Measurements from ENCODE around the gene ALPK1. TPM values are rescaled to one million over a fixed set of nuclear protein-coding genes. Genes with fewer than 3 reads are reported as not detected.
A peak's percentile ranks its signal among the peaks of the same experiment; 100 is the strongest.
"Not testable (repeated sequence)": the region's sequence is repeated elsewhere in the genome, so short reads cannot be mapped to it uniquely, and the experiment has no call there.

Gene ALPK1
- total RNA-seq, 1 donor from 2014 or later: 5.5 TPM

DNA sequence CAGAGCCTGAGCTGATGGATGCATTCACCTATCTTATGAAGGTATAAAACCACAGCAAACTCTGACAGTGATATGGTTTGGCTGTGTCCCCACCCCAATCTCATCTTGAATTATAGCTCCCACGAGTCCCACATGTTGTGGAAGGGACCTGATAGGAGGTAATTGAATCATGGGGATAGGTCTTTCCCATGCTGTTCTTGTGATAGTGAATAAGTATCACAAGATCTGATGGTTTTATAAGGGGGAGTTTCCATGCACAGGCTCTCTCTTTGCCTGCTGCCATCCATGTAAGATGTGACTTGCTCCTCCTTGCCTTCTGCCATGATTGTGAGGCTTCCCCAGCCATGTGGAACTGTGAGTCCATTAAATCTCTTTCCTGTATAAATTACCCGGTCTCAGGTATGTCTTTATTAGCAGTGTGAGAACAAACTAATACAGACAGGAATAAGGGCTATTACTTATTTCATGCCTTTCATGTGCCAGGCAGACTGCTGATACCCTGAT is 15.2 kb upstream of the ALPK1 start:
- intact Hi-C loops (cut with DNase I); ATAC-seq; DNase-seq (ENCODE audit: missing footprints): not testable (repeated sequence)

DNA sequence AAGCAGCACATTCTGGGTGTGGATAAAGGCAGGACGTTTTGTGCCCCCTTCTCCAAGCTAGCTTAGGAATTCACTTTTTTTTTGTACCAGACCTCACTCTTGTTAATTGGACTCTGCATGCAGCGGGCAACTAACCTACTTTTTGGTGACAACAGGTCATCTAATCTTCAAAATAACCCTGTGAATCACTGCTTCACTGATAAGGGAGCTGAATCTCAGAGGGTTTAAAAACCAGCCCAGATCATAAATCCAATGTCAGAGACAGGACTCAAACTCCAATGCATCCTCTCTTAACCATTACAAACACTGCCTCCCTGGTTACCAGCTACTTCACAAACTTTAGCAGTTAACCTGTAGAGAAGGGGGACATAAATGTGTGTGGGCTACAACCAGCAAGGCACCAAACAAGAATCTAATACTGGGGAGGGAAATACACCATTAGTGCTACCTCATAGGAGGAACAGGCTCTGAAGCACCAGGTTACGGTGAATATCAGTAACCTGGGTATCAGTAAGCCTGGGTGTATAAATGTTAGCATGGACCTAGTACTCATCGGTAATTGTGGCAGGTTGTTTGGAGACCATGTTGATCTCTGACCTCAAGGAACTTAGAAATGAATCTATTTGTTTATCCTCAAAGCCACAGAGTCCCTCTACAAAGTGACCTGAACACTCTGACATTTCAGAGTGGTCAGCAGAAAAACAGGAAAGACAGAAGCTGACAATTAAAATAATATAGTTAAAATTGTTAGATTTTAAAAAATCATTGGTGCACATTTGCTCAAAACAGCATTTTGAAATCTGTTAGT is 14.1 kb upstream of the ALPK1 start:
- DNase-seq (ENCODE audit: missing footprints) (no peak), ATAC-seq (no peak)
- intact Hi-C loops (cut with DNase I): no loop called here

DNA sequence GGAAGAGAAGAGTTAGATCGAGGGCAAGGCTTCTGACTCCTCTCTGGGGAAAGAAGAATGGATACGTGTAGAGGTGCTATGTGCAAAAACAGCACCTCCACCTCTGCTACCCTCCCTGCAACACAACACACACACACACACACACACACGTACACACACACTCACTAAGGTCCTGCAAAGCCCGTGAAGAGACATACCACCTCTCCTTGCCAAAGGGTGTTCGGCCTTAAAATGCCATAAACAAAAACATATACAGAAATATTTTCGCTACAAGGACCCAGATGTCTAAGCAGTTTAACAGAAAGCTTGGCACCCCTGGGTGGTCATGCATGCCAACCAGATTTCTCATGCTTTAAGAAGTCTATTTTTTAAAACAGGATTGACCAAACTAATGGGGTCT is 13.0 kb upstream of the ALPK1 start:
- ATAC-seq (no peak), DNase-seq (ENCODE audit: missing footprints) (no peak)
- intact Hi-C loops (cut with DNase I): no loop called here

DNA sequence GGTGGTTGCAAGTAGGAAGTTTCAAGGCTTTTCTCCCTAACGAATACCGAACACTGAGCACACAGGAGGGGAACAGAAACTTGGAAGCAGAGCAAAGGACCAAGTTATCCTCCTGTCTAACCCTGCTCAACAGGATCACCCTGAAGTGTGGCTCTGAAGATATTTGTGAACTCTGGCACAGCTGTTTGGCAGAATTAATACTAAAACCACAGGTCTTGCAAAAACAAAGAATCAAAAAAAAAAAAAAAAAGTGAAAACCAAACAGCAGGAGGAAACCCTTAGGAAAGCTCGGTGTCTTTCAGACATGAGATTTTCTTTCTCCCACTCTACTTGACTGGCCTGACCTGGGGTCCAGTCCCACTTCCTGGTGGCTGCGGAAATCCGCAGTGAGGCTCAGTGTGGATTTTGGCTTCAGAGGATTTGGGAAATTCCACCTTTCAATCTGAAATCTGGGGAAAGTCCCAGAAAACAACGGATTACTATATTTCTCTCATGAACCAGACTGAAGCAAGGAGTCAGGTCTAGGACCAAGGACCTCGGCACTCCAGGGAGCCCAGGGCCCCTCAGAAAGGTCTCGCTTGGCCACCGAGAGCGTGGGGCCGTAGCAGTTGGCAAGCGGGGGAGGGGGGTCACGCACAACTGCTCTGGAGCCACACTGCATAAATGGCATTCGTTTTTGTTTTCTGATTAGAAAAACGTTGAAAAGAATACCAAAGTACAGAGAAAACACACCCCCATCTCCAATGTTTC is 12.3 kb upstream of the ALPK1 start:
- intact Hi-C loops (cut with DNase I): loop anchor here (5.0 kb wide), 1 partner anchor 53 kb away; the partner anchor contains the start of gene AP1AR
- DNase-seq (ENCODE audit: missing footprints) (no peak), ATAC-seq (peak; percentile 49)

DNA sequence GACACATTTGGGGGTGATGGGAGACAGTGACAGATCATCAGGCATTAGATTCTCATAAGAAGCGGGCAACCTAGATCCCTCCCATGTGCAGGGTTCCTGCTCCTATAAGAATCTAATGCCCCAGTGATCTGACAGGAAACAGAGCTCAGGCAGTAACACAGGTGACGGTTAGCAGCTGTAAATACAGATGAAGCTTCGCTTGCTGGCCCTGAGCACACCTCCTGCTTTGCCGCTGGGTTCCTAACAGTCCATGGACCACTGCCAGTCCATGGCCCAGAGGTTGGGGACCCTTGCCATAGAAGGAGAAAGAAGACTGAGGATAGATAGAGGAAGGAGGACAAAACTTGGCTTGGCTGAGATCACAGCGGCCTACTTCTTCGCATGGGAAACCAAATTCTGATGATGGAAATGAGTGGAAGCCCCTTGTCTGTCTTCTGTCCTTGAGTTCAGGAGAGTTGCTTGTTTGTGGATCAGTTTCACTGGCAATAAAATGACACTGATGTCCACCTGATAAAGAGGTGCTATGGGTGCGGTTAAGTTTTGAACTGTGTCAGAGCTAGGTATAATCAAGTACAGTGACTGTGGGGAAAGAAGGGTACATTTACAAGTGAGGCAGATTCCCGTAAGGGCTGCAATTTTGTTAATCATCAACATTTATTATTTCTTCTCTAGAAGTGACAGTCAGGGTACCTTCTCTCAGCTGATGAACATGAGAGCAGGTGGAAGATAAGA is 9.7 kb upstream of the ALPK1 start:
- no peak for ATAC-seq
- intact Hi-C loops (cut with DNase I): loop anchor here (5.0 kb wide), 1 partner anchor 55 kb away; the partner anchor contains the start of gene AP1AR
- DNase-seq (ENCODE audit: missing footprints): no peak

DNA sequence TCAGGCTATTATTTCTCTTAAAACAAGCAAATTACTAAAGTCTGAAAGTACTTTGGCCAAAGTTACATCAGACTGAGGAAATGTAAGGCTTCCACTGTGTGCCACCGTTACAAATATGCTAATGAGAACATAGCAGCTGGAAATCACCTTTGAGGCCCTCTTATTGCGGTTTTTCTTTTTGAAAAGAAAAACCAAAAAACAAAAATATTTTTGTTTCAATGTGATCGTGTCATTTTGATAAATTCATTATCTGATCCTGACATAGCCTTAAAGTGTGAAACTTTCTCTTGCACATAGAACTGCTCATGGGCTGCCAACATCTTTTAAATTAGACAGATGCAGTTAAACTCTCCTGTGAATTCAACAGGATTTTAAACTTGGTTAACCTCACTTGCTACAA is 8.7 kb upstream of the ALPK1 start:
- intact Hi-C loops (cut with DNase I): loop anchor here (5.0 kb wide), 1 partner anchor 56 kb away; the partner anchor contains the start of gene AP1AR

DNA sequence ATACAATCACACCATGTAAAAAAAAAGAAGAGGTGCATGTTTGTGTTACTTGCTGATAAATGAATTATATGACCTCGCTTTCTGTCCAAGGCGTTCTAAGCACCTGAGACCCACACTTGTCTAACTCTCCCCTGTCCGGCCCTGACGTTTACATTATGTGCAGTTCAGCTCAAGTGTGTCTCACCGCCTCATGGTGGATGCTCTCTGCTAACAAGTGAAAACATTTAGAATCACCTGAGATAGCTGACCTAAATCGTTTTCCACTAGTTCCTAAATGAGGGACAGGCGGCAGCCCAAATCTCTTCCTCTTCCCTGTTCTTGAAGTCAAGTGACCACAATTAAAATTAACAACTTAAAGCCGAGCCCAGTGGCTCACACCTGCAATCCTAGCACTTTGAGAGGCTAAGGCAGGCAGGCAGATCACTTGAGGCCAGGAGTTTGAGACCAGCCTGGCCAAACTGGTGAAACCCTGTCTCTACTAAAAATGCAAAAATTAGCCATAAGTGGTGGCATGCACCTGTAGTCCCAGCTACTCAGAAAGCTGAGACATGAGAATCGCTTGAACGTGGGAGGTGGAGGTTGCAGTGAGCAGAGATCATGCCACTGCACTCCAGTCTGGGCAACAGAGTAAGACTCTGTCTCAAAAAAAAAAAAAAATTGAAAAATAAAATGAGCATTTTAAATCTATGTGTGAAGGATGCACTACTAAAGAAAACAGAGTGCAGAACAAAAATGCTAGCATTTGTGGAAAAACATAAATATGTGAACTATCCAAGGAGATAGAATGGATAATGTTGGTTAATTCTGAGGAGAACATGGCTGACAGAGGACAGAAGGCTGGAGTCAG is 7.5 kb upstream of the ALPK1 start:
- ATAC-seq (no peak), DNase-seq (ENCODE audit: missing footprints) (no peak)
- intact Hi-C loops (cut with DNase I): loop anchor here (5.0 kb wide), 1 partner anchor 57 kb away; the partner anchor contains the start of gene AP1AR

More for the DNA sequence above, 8.7 kb upstream of the ALPK1 start:
- no peak for DNase-seq (ENCODE audit: missing footprints)
- no peak for ATAC-seq

DNA sequence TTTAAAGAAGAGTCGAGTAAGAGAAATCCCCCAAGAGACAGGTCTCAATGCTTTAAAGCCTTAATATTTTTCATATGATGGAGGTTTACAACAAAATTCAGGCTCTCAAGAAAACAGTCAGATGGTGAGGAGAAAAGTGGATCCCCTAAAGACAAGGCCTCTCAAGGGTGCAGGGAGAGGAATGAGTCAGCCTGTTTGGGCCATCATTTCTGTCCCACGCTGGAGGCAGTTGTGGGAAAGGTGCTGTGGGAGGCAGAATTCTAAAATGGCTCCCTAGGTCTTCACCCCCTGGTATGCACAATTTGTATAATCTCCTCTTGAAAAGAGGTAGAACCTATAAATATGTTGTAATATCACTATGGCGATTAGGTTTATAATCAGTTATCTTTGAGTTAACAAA is 6.8 kb upstream of the ALPK1 start:
- intact Hi-C loops (cut with DNase I): no loop called here
- DNase-seq (ENCODE audit: missing footprints) (no peak), ATAC-seq (no peak)

DNA sequence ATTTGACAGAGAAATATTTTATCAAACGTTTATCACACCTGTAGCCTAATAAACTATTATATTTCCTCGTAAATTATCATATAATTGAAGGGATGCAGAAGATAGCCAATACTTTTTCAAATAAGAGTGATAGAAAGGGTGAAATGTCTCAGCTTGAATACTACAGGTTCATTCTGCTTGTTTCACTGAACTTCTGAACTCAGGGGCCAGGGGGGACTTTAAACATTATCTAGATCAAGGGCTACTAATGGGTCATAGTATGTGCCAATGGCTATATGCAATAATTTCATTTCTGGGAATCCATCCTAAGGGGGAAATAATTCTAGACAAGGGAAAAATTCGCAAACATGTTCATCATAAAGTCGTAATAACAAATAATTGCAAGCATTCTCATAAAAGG is 2.6 kb downstream of the ALPK1 start:
- ATAC-seq: no peak
- intact Hi-C loops (cut with DNase I): no loop called here
- DNase-seq (ENCODE audit: missing footprints): no peak

DNA sequence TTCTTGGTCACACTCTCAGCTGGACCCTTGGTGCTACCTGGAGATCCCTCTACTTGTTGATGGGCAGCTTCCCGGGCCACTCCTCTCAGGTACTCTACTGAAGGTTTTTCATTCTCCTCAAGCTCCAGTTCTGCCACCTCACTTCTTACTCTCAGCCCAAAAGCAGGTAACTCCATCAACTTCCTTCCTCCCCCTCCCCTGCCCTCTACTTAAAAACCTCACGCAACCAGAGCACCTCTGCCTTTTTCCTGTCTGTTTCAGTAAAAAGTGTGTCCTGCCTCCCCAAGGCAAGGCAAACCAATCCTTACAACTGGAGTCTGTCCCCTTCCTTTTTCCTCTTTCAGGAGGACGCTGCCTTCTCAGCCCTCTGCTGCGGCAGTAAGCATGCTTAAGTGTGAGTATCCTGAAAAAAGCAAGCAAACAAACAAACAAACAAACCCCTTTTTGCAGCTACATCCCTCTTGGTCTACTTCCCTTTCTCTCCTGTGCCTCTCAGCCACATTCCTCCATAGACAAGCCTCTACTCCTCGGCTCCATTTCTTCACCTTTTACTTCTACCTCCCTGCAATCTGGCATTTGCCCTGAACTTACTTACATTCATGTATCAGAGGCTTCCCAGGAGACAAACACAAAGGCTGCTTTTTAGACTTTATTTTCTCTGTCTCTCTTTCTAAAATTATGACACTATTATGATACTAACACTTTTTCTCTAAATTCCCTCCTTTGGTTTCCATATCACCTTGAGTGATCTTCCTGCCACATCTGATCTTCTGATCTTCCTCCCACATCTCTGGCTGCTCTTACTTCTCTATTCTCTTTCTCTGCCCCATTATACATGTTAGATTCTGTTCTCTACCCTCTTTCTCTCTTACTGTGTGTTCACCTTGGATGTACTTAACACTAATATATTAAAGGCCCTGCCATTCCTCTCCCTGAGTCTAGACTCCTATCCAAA is 5.4 kb downstream of the ALPK1 start:
- ATAC-seq: no peak
- intact Hi-C loops (cut with DNase I): no loop called here
- no peak for DNase-seq (ENCODE audit: missing footprints)

DNA sequence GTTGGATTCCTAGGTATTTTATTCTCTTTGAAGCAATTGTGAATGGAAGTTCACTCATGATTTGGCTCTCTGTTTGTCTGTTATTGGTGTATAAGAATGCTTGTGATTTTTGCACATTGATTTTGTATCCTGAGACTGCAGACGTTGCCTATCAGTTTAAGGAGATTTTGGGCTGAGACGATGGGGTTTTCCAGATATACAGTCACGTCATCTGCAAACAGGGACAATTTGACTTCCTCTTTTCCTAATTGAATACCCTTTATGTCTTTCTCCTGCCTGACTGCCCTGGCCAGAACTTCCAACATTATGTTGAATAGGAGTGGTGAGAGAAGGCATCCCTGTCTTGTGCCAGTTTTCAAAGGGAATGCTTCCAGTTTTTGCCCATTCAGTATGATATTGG is 8.3 kb downstream of the ALPK1 start:
- DNase-seq (ENCODE audit: missing footprints); intact Hi-C loops (cut with DNase I); ATAC-seq: not testable (repeated sequence)

DNA sequence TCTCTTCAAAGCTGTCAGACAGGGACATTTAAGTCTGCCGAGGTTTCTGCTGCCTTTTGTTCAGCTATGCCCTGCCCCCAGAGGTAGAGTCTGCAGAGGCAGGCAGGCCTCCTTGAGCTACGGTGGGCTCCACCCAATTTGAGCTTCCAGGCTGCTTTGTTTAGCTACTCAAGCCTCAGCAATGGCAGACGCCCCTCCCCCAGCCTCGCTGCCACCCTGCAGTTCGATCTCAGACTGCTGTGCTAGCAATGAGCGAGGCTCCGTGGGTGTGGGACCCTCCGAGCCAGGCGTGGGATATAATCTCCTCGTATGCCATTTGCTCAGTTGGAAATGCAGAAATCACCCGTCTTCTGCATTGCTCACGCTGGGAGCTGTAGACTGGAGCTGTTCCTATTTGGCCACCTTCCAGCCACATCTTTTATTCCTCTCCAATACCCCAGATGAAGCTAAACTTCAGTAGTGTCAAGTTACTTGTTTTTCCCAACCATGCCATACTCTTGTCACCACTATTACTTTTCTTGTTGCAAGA is 12.2 kb downstream of the ALPK1 start:
- intact Hi-C loops (cut with DNase I); ATAC-seq; DNase-seq (ENCODE audit: missing footprints): not testable (repeated sequence)

DNA sequence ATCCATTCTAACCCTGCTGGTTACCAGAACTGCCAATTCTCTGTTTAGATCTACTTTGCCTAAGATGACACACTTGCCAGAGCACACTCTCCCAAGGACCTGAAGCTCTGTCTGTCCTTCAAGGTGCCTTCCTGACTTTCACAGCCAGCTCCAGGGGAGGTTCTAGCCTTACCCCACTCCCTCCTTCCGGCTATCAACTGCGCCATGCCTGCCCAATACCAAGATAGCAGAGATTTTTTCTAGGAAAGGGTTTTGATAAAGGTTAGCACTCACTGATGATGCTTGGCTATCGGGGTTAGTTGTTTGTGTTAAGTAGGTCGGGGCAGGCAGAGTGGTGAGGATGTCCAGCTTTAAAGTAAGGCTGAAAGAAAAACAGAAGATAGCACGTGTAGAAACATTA is 14.3 kb downstream of the ALPK1 start:
- ATAC-seq (no peak), DNase-seq (ENCODE audit: missing footprints) (no peak)
- intact Hi-C loops (cut with DNase I): no loop called here

DNA sequence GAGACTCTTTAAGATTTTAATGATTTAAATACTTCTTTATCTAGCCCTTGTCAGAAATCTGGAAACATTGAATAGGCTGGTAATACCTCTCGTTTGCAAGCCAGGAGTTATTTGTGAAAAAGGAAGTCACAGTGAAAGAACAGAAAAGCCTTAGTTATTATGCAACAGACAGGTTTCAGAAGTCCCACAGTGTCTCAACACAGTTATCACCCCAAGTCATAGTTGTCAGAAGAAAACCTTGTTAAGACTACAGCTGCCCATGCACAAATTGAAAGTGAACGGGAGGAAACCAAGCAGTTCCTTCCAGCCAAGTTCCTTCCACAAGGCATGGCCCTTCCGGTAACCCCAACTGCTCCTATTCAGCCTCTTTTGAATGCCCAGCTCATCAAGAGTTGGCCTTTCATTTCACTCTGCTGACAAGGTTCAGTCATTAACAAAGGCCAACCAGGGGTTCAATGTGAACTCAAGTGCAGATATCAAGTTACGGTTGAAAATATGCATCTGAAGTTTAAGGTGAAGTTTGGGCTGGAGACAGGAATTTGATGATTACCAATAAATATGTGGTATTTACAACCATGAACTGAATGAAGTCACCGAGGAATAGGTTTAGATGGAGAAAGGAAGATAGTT is 15.6 kb downstream of the ALPK1 start:
- DNase-seq (ENCODE audit: missing footprints) (no peak), ATAC-seq (peak; percentile 28)
- intact Hi-C loops (cut with DNase I): no loop called here

DNA sequence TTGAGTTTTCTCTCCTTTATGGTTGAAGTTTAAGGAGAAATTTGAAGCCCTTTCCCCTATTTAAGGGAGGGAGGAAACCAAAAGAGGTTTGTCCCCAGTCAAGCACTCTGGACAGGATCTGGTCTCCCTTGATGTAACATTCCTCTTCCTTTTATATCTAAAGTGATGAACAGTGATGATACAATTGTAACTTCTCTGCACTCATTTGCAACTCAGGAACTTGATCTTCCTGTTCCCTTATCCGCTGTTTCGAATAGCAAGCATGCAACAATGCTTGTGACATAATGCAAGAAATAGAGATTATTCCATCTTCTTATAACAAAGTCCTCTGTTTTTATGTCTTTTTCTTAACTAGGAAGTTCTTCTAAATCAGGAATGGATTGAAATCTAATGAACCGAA is 18.3 kb downstream of the ALPK1 start:
- DNase-seq (ENCODE audit: missing footprints): no peak
- ATAC-seq: no peak
- intact Hi-C loops (cut with DNase I): no loop called here

DNA sequence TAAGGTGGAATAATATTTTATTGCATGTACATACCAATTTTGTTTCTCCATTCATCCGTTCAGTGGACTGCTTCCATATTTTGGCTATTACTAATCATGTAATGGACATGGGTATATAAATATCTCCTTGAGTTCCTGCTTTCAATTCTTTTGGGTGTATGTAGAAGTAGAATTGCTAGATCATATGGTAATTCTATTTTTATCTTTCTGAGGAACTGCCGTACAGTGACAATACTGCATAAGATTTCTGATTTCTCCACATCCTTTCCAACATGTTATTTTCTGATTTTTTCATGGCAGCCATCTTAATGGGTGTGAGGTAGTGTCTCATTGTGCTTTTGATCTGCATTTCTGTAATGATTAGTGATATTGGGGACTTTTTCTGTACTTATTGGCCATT is 19.2 kb downstream of the ALPK1 start:
- DNase-seq (ENCODE audit: missing footprints) (no peak), ATAC-seq (no peak)
- intact Hi-C loops (cut with DNase I): no loop called here
